HL-60/S4 (cell line): Measurements from ENCODE around the gene RFT1.

ENCODE experiments used
- in situ Hi-C: fragments of 300-500 bp; cut with MboI; formaldehyde crosslinking; loops from 2 replicates; pipeline ENCODE4 v1.14.3; 2022; ENCODE audit warnings: low sequenced_read_pairs

RFT1 gene

GRCh38 chr3:53073553-53074365 is 56.5 kb downstream of the RFT1 start:
- in situ Hi-C loops, result loop anchor here (25.0 kb wide), 1 partner anchor 336 kb away; no protein-coding TSS in a partner anchor

GRCh38 chr3:53072653-53073552 is 57.3 kb downstream of the RFT1 start:
- in situ Hi-C loops, result loop anchor here (25.0 kb wide), 1 partner anchor 336 kb away; no protein-coding TSS in a partner anchor

GRCh38 chr3:53071882-53072431 is 58.3 kb downstream of the RFT1 start:
- in situ Hi-C loops, result loop anchor here (25.0 kb wide), 1 partner anchor 335 kb away; no protein-coding TSS in a partner anchor

GRCh38 chr3:53069422-53070068 is 60.7 kb downstream of the RFT1 start:
- in situ Hi-C loops, result loop anchor here (25.0 kb wide), 1 partner anchor 332 kb away; no protein-coding TSS in a partner anchor

GRCh38 chr3:53068176-53068575 is 62.1 kb downstream of the RFT1 start:
- in situ Hi-C loops, result loop anchor here (25.0 kb wide), 1 partner anchor 331 kb away; no protein-coding TSS in a partner anchor

DNA sequence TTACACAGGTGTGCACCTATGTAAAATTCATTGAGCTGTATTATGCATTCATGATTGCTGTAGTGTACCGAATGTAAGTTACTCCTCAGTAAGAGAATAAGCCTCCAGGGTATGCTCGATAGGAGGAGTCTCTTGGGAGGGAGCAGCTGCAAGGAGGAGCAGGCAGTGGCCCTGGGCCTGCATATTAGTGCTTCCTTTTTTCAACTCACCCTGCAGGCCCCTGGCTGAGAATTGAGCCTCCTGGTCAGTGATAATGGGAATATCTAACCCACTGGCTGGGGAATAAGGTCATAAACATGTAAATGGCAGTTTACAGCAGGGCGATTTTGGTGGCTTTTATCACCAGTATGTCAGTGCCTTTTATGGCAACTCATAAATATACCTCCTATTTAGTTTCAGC is 62.7 kb downstream of the RFT1 start:
- in situ Hi-C loops, result loop anchor here (25.0 kb wide), 1 partner anchor 330 kb away; no protein-coding TSS in a partner anchor

DNA sequence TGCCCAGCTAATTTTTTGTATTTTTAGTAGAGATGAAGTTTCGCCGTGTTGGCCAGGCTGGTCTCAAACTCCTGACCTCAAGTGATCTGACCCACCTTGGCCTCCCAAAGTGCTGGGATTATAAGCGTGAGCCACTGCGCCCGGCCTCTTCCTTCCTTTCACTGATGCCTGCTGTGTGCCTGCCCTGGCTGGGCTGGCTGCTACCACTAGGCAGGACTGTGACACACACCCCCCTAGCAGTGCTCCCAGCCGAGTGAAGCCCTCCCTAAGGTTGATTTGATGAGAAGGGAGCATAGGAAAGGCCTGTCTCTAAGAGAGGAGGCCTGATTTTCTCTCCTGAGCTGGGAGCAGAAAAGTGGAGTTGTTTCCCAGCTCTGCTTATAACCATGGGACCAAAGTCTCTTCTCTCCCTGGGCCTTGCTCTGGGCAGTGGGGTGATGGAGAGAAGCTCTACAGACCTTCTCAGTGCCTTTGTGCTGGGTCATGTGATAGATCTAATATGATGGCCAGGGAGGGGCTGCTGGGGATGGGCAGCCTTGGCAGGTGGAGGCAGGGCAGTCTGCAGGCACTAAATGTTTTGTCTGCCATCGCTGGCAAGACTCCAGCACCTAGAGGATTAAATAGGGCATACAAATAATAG is 64.3 kb downstream of the RFT1 start:
- in situ Hi-C loops, result loop anchor here (25.0 kb wide), 1 partner anchor 329 kb away; no protein-coding TSS in a partner anchor

- in situ Hi-C loops, result loop anchor here (25.0 kb wide), 1 partner anchor 326 kb away; no protein-coding TSS in a partner anchor
These were observed 67.3 kb downstream of the RFT1 start for GRCh38 chr3:53062905-53063304.

- in situ Hi-C loops, result loop anchor here (25.0 kb wide), 1 partner anchor 319 kb away; no protein-coding TSS in a partner anchor
These were observed 73.8 kb downstream of the RFT1 start for GRCh38 chr3:53056442-53056841.

DNA sequence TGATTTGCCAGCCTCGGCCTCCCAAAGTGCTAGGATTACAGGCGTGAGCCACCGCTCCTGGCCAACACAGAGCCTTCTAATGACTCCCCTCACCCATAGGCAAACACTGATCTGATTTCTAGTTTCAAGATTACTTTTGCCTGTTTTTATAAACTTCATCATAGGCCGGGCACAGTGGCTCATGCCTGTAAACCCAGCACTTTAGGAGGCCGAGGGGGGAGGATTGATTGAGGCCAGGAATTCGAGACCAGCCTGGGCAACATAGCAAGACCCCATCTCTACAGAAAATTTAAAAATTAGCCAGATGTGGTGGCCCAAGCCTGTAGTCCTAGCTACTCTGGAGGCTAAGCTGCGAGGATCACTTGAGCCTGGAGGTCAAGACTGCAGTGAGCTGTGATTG is 76.0 kb downstream of the RFT1 start:
- in situ Hi-C loops, result loop anchor here (25.0 kb wide), 1 partner anchor 317 kb away; no protein-coding TSS in a partner anchor

- in situ Hi-C loops, result loop anchor here (25.0 kb wide), 1 partner anchor 315 kb away; no protein-coding TSS in a partner anchor
These were observed 78.3 kb downstream of the RFT1 start for GRCh38 chr3:53051929-53052328.

GRCh38 chr3:53049987-53050386 is 80.2 kb downstream of the RFT1 start:
- in situ Hi-C loops, result loop anchor here (25.0 kb wide), 1 partner anchor 313 kb away; no protein-coding TSS in a partner anchor

GRCh38 chr3:53046171-53047170 is 83.8 kb downstream of the RFT1 start:
- in situ Hi-C loops, result no loop called here

DNA sequence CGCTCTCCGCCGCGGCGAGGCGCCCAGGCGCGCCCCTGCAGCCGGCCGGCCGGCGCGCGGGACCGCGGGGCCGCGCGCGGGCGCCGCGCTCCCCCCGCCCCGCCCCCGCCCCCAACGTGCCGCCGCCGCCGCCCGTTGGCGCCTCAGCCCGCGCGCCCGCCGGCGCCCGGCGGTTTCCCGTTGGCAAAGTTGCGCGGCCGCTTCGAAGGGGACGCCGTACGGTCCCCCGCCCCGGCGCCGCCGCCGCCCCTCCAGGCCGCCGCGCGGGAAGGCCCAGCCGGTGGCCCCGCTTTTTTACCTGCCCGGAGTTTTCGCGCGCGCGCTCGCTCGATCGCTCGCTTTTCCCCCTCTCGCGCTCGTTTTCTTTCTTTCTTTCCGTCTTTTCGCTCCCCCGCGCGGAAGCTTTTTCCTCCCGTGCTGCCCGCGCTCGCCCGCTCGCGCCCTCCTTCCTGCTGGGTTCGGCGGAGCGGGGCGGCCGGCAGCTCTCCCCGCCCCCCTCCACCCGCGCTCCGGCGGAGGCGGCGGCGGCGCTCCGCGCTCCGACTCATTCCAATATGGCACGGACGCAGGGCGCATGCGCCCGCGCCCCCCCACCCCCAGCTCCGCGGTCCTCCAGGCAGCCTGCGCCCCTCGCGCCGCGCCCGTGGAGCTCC is 84.6 kb downstream of the RFT1 start, which contains the start of gene SFMBT1:
SFMBT1 (minus strand) TSS at position 556 of the 653 bp plus-strand sequence. CDS start 76,945 bp downstream, outside the sequence.
- in situ Hi-C loops, result no loop called here

- in situ Hi-C loops, result no loop called here
These were observed 85.3 kb downstream of the RFT1 start for GRCh38 chr3:53044711-53045517.

- in situ Hi-C loops, result no loop called here
These were observed 85.9 kb downstream of the RFT1 start for GRCh38 chr3:53044371-53044710.

DNA sequence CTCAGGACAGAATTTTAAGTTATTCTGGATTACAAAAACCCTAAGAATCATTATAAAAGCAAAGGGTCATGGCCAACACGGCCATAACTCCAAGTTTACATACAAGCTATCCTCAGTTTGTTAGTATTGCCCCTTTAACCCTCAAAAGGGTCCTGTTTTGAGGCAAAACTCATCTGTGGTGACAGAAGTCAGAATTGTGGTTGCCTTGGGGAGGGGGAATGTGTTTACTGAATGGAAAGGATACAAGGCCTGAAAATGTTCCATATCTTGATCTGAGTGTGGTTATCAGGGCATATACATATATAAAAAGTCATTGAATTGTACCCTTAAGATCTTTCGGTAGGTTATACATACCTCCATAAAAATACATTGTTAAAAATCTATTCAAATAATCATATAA is 86.5 kb downstream of the RFT1 start:
- in situ Hi-C loops, result no loop called here
